GM12892 (cell line): ENCODE results near the gene NAA60.

ENCODE experiments used
- POLR2A ChIP-seq: IDR thresholded peaks from 2 replicates; pipeline ENCODE4 v1.6.1; 2011; ENCODE audit warnings: low read depth, low read length, control low read depth
- POLR2AphosphoS5 ChIP-seq: IDR thresholded peaks from 2 replicates; pipeline ENCODE4 v1.6.1; 2011; ENCODE audit warnings: low read depth, low read length, control low read depth

GRCh38 chr16:3401719-3402397, 41.6 kb upstream of the NAA60 start:
- no peak for TF ChIP-seq POLR2AphosphoS5
- no peak for TF ChIP-seq POLR2A
